BE2C (cell line): ENCODE data around the gene ASTN2.

Experiments
- DNase-seq: peaks from one replicate; pipeline ENCODE4 v3.0.0-alpha.2; 2020
- H3K27me3 ChIP-seq: fragments of 250-450 bp; sonication (Bioruptor Pico); 2 replicates; pipeline ENCODE4 v1.5.1; 2020; ENCODE audit warnings: mild to moderate bottlenecking
- H3K36me3 ChIP-seq: fragments of 250-450 bp; sonication (Bioruptor Pico); 2 replicates; pipeline ENCODE4 v1.5.1; 2020; ENCODE audit warnings: mild to moderate bottlenecking
- H3K4me1 ChIP-seq: fragments of 250-450 bp; sonication (Bioruptor Pico); 2 replicates; pipeline ENCODE4 v1.5.1; 2020
- H3K4me3 ChIP-seq: 2 replicates; pipeline ENCODE4 v1.5.1; 2011; ENCODE audit warnings: low read depth, low read length
- H3K9me3 ChIP-seq: fragments of 250-450 bp; sonication (Bioruptor Pico); 2 replicates; pipeline ENCODE4 v1.5.1; 2020
- CTCF ChIP-seq: IDR thresholded peaks from 2 replicates; pipeline ENCODE4 v1.5.1; 2012; ENCODE audit warnings: mild to moderate bottlenecking, low read depth, low read length

Gene ASTN2

GRCh38 chr9:117266855-117267497, 147.9 kb downstream of the ASTN2 start:
- no peak for TF ChIP-seq CTCF

GRCh38 chr9:117265253-117265652, 149.6 kb downstream of the ASTN2 start:
- peaks cover 5% of the 10 kb centered on the region for H3K4me1 ChIP-seq
- no peaks in the 10 kb centered on the region for H3K27me3 ChIP-seq
- no peak overlapping the region for H3K4me3 ChIP-seq
- H3K36me3 ChIP-seq: peaks cover 27% of the 10 kb centered on the region
- H3K9me3 ChIP-seq: no peaks in the 10 kb centered on the region
- DNase-seq: no peak
- TF ChIP-seq CTCF: no peak

More at GRCh38 chr9:117266855-117267497, 147.9 kb downstream of the ASTN2 start:
- DNase-seq: no peak
- Histone ChIP-seq H3K9me3 (no peaks in the 10 kb centered on the region), H3K4me3 (no peak overlapping the region), H3K4me1 (peaks cover 5% of the 10 kb centered on the region), H3K27me3 (no peaks in the 10 kb centered on the region), H3K36me3 (peaks cover 18% of the 10 kb centered on the region)

- no peak overlapping the region for H3K4me3 ChIP-seq
- DNase-seq: no peak
- no peaks in the 10 kb centered on the region for H3K9me3 ChIP-seq
- peaks cover 48% of the 10 kb centered on the region for H3K36me3 ChIP-seq
- peaks cover 25% of the 10 kb centered on the region for H3K4me1 ChIP-seq
- TF ChIP-seq CTCF: no peak
- no peaks in the 10 kb centered on the region for H3K27me3 ChIP-seq
Observed at GRCh38 chr9:117258184-117258866, 156.5 kb downstream of the ASTN2 start.

- H3K36me3 ChIP-seq: peaks cover 28% of the 10 kb centered on the region
- H3K4me1 ChIP-seq: peaks cover 40% of the 10 kb centered on the region
- H3K4me3 ChIP-seq: no peak overlapping the region
- H3K27me3 ChIP-seq: no peaks in the 10 kb centered on the region
- no peak for DNase-seq
- no peak for TF ChIP-seq CTCF
- no peaks in the 10 kb centered on the region for H3K9me3 ChIP-seq
Observed at GRCh38 chr9:117253261-117253660, 161.6 kb downstream of the ASTN2 start.

GRCh38 chr9:117250610-117251215, 164.1 kb downstream of the ASTN2 start:
- Histone ChIP-seq H3K4me1 (peaks cover 42% of the 10 kb centered on the region; the same call in 1 of the 2 replicates), H3K36me3 (peaks cover 20% of the 10 kb centered on the region), H3K4me3 (no peak overlapping the region), H3K27me3 (no peaks in the 10 kb centered on the region), H3K9me3 (no peaks in the 10 kb centered on the region)
- no peak for TF ChIP-seq CTCF
- no peak for DNase-seq

- peaks cover 22% of the 10 kb centered on the region for H3K36me3 ChIP-seq
- no peak overlapping the region for H3K4me3 ChIP-seq
- H3K9me3 ChIP-seq: no peaks in the 10 kb centered on the region
- H3K4me1 ChIP-seq: peaks cover 42% of the 10 kb centered on the region
- no peaks in the 10 kb centered on the region for H3K27me3 ChIP-seq
- TF ChIP-seq CTCF: no peak
- DNase-seq: no peak
Observed at GRCh38 chr9:117249799-117250198, 165.1 kb downstream of the ASTN2 start.
